H1 (cell line): ENCODE results near the gene HKDC1. TPM values are rescaled to one million over a fixed set of nuclear protein-coding genes. Genes with fewer than 3 reads are reported as not detected.

Experiments used
- CTCF ChIA-PET: fragments of 300-600 bp; sonication (Branson Sonifier 250); formaldehyde crosslinking; loops from one replicate; lab custom pipeline; 2021; ENCODE audit not compliant: partially characterized antibody; lab: Charles Lee
- POLR2A ChIA-PET: fragments of 300-600 bp; sonication (Branson Sonifier 250); formaldehyde crosslinking; loops from one replicate; lab custom pipeline; 2021; ENCODE audit warnings: inconsistent platforms; ENCODE audit not compliant: partially characterized antibody; lab: Charles Lee
- DNase-seq, 2 experiments: peaks; one replicate each; pipeline versions ENCODE4 v3.0.0 to v3.0.0-alpha.2; 2010 to 2022; ENCODE audit warnings: low spot score in 2 of 2, low read depth in 1 of 2, mixed read lengths in 1 of 2
- FAIRE-seq: peaks from 2 replicates; lab custom pipeline; 2011; peaks lifted over from hg19 to GRCh38; lab: Jason Lieb, UNC
- H2AFZ ChIP-seq: 2 replicates; pipeline ENCODE4 v1.8.1; 2012; ENCODE audit warnings: low read length, inconsistent platforms
- H2AK5ac ChIP-seq: 2 replicates; pipeline ENCODE4 v1.6.1; 2013; ENCODE audit warnings: low read depth, low read length
- H2BK120ac ChIP-seq: replicated peaks from 2 replicates; pipeline ENCODE3; 2013; ENCODE audit warnings: low read depth, low read length, inconsistent platforms
- H2BK12ac ChIP-seq: 2 replicates; pipeline ENCODE4 v1.6.1; 2013; ENCODE audit warnings: low read depth, low read length
- H2BK15ac ChIP-seq: 2 replicates; pipeline ENCODE4 v1.6.1; 2013; ENCODE audit warnings: low read length
- H2BK20ac ChIP-seq: 2 replicates; pipeline ENCODE4 v1.6.1; 2013; ENCODE audit warnings: low read length
- H2BK5ac ChIP-seq: 2 replicates; pipeline ENCODE4 v1.6.1; 2013; ENCODE audit warnings: low read depth, low read length
- H3K14ac ChIP-seq: 2 replicates; pipeline ENCODE4 v1.6.1; 2013; ENCODE audit warnings: inconsistent platforms; ENCODE audit not compliant: insufficient read length
- H3K18ac ChIP-seq: 2 replicates; pipeline ENCODE4 v1.6.1; 2013; ENCODE audit warnings: low read length; ENCODE audit errors: extremely low read depth
- H3K23ac ChIP-seq: 2 replicates; pipeline ENCODE4 v1.6.1; 2013; ENCODE audit warnings: inconsistent platforms; ENCODE audit not compliant: insufficient read length
- H3K23me2 ChIP-seq: 2 replicates; pipeline ENCODE4 v1.6.1; 2013; ENCODE audit warnings: low read depth, low read length
- H3K27ac ChIP-seq: 2 replicates; pipeline ENCODE4 v1.6.1; 2011; ENCODE audit warnings: low read depth, low read length, inconsistent platforms
- H3K27me3 ChIP-seq, 4 experiments: replicated peaks in 1 of 4; 1 replicate in 1 of 4; 2 replicates in 3 of 4; pipeline versions ENCODE4 v1.6.1 to v1.8.1; 2011 to 2013; ENCODE audit warnings: low read length in 3 of 4, mild to moderate bottlenecking in 3 of 4, inconsistent platforms in 2 of 4, mixed read lengths in 2 of 4, moderate library complexity in 1 of 4; ENCODE audit not compliant: control insufficient read depth in 3 of 4, insufficient read depth in 3 of 4; ENCODE audit errors: extremely low read depth in 1 of 4
- H3K36me3 ChIP-seq, 4 experiments: 2 replicates each; pipeline versions ENCODE4 v1.6.1 to v1.8.1; 2011 to 2013; ENCODE audit warnings: mild to moderate bottlenecking in 4 of 4, low read length in 3 of 4, moderate library complexity in 2 of 4, control low read depth in 1 of 4, inconsistent platforms in 1 of 4; ENCODE audit not compliant: insufficient read depth in 4 of 4, control insufficient read depth in 2 of 4
- H3K4ac ChIP-seq: replicated peaks from 2 replicates; pipeline ENCODE3; 2013; ENCODE audit warnings: low read length, low read depth, mixed read lengths, inconsistent platforms; ENCODE audit not compliant: insufficient read length
- H3K4me1 ChIP-seq, 4 experiments: replicated peaks in 1 of 4; 1 replicate in 1 of 4; 2 replicates in 3 of 4; pipeline versions ENCODE4 v1.6.1 to v1.8.1; 2011 to 2013; ENCODE audit warnings: low read length in 3 of 4, inconsistent platforms in 2 of 4, mixed read lengths in 1 of 4; ENCODE audit not compliant: insufficient read depth in 4 of 4, control insufficient read depth in 3 of 4
- H3K4me2 ChIP-seq, 2 experiments: 2 replicates each; pipeline versions ENCODE4 v1.6.1 to v1.8.1; 2011 to 2013; ENCODE audit warnings: low read depth in 2 of 2, low read length in 2 of 2, control low read depth in 1 of 2, inconsistent platforms in 1 of 2, mild to moderate bottlenecking in 1 of 2; ENCODE audit not compliant: insufficient read depth in 1 of 2
- H3K4me3 ChIP-seq, 4 experiments: fragments of 200-600, 300-600 bp in 1 of 4; sonication (generic), shearing (Covaris generic), sonication (Bioruptor Twin) in 1 of 4; 2 replicates each; pipeline versions ENCODE4 v1.5.1 to v1.8.1; 2011 to 2016; ENCODE audit warnings: low read length in 4 of 4, low read depth in 3 of 4, control low read depth in 2 of 4, inconsistent platforms in 2 of 4, mild to moderate bottlenecking in 2 of 4, mixed read lengths in 1 of 4, moderate library complexity in 1 of 4; ENCODE audit not compliant: insufficient read depth in 2 of 4; ENCODE audit errors: extremely low read depth in 1 of 4
- H3K56ac ChIP-seq: replicated peaks from 2 replicates; pipeline ENCODE3; 2013; ENCODE audit warnings: low read depth, mild to moderate bottlenecking, mixed read lengths, low read length, inconsistent platforms; ENCODE audit not compliant: insufficient read length
- H3K79me1 ChIP-seq: 2 replicates; pipeline ENCODE4 v1.6.1; 2013; ENCODE audit warnings: low read depth, low read length, control low read depth
- H3K79me2 ChIP-seq, 2 experiments: 2 replicates each; pipeline versions ENCODE4 v1.6.1 to v1.8.1; 2012 to 2013; ENCODE audit warnings: low read length in 2 of 2, mild to moderate bottlenecking in 2 of 2, inconsistent platforms in 1 of 2; ENCODE audit not compliant: insufficient read depth in 2 of 2, control insufficient read depth in 1 of 2
- H3K9ac ChIP-seq, 4 experiments: replicated peaks in 1 of 4; 1 replicate in 1 of 4; 2 replicates in 3 of 4; pipeline versions ENCODE4 v1.6.1 to v1.8.1; 2011 to 2013; ENCODE audit warnings: low read depth in 3 of 4, low read length in 3 of 4, control low read depth in 2 of 4, mild to moderate bottlenecking in 2 of 4, moderate library complexity in 2 of 4, inconsistent platforms in 1 of 4; ENCODE audit errors: extremely low read depth in 1 of 4
- H3K9me3 ChIP-seq, 2 experiments: 2 replicates each; pipeline versions ENCODE4 v1.6.1 to v1.8.1; 2012 to 2013; ENCODE audit warnings: mild to moderate bottlenecking in 2 of 2, moderate library complexity in 2 of 2, control low read depth in 1 of 2, inconsistent platforms in 1 of 2, low read depth in 1 of 2, low read length in 1 of 2, mixed read lengths in 1 of 2; ENCODE audit not compliant: insufficient read depth in 2 of 2
- H4K20me1 ChIP-seq, 2 experiments: replicated peaks in 1 of 2; 2 replicates each; pipeline versions ENCODE3 to v1.8.1; 2011 to 2013; ENCODE audit warnings: inconsistent platforms in 2 of 2, low read length in 2 of 2, mild to moderate bottlenecking in 1 of 2; ENCODE audit not compliant: insufficient read depth in 2 of 2, control insufficient read depth in 1 of 2
- H4K5ac ChIP-seq: 2 replicates; pipeline ENCODE4 v1.6.1; 2013; ENCODE audit warnings: low read length, low read depth, mixed read lengths, inconsistent platforms; ENCODE audit not compliant: insufficient read length
- H4K8ac ChIP-seq: 2 replicates; pipeline ENCODE4 v1.8.0; 2013; ENCODE audit warnings: mild to moderate bottlenecking, moderate library complexity, low read length, inconsistent platforms; ENCODE audit not compliant: insufficient read depth; ENCODE audit errors: extremely low read depth
- H4K91ac ChIP-seq: replicated peaks from 2 replicates; pipeline ENCODE3; 2013; ENCODE audit warnings: low read length, mixed read lengths, inconsistent platforms; ENCODE audit not compliant: insufficient read length
- BCL11A ChIP-seq, 2 experiments: IDR thresholded peaks; one replicate each; pipeline ENCODE4 v1.6.1; 2011; ENCODE audit warnings: low read depth in 2 of 2, low read length in 2 of 2, mild to moderate bottlenecking in 2 of 2
- CREB1 ChIP-seq: IDR thresholded peaks from 2 replicates; pipeline ENCODE4 v1.6.1; 2012; ENCODE audit warnings: inconsistent platforms
- FOSL1 ChIP-seq: IDR thresholded peaks from 2 replicates; pipeline ENCODE4 v1.6.1; 2011; ENCODE audit warnings: mild to moderate bottlenecking, low read depth, low read length, moderate library complexity; ENCODE audit not compliant: insufficient read depth
- MAFK ChIP-seq: IDR thresholded peaks from 2 replicates; pipeline ENCODE4 v1.6.1; 2012; ENCODE audit warnings: low read depth, mild to moderate bottlenecking, improper control_type of control experiment, low read length
- NANOG ChIP-seq: IDR thresholded peaks from 2 replicates; pipeline ENCODE4 v1.6.1; 2011; ENCODE audit warnings: low read length, low read depth, mild to moderate bottlenecking, inconsistent platforms; ENCODE audit not compliant: insufficient read depth, poor library complexity, severe bottlenecking
- RFX5 ChIP-seq: IDR thresholded peaks from 2 replicates; pipeline ENCODE4 v1.6.1; 2011; ENCODE audit warnings: low read depth, low read length, improper control_type of control experiment, borderline replicate concordance
- SIX5 ChIP-seq: IDR thresholded peaks from 2 replicates; pipeline ENCODE4 v1.6.1; 2011; ENCODE audit warnings: mild to moderate bottlenecking, low read depth, low read length
- TBP ChIP-seq: IDR thresholded peaks from 2 replicates; pipeline ENCODE4 v1.6.1; 2011; ENCODE audit warnings: low read depth, low read length, improper control_type of control experiment
- WGBS, 2 experiments: shearing (Covaris generic) in 1 of 2; methylation state at CpG; one replicate each; pipeline versions ENCODE4 v1.1.6 to v1.1.7; 2013 to 2015; ENCODE audit warnings: low lambda C conversion rate in 2 of 2, mixed read lengths in 2 of 2, inconsistent platforms in 1 of 2, low coverage in 1 of 2, missing lambda C conversion rate in 1 of 2; ENCODE audit not compliant: insufficient replicate concordance in 2 of 2, insufficient coverage in 1 of 2, insufficient read length in 1 of 2; ENCODE audit errors: extremely low coverage in 1 of 2, missing lambda C conversion rate in 1 of 2; 5-methylcytosine and 5-hydroxymethylcytosine counted together
- polyA plus RNA-seq, 7 experiments: library from polyadenylated mRNA; depleted of rRNA in 3 of 7; stranded (reverse) in 5 of 7; unstranded in 2 of 7; fragments of >200 nt in 5 of 7; fragments of 200-250 nt in 2 of 7; gene quantifications; 1 replicate in 5 of 7; 2 replicates in 1 of 7; 4 replicates in 1 of 7; pipeline versions ENCODE4 v1.2.1 to v1.2.3, GENCODE V29; 2011 to 2013; ENCODE audit warnings: missing spikeins in 2 of 7, mixed read lengths in 2 of 7
- total RNA-seq: library from RNA; stranded (reverse); fragmentation: NEBNext Ultra II Directional; extraction: Animal tissue kit (Norgen Biotek cat#: 25700); gene quantifications from 2 replicates; pipeline ENCODE4 v1.2.1, GENCODE V29; 2021

HKDC1 gene
- total and polyA plus RNA-seq, 2 of the 8 experiments (the other 6 are each of a cell fraction or from before 2014, with no cell fraction given), result 0.12 to 0.78 TPM

- Histone ChIP-seq H3K4ac (no peak overlapping the region), H3K9ac (no peak overlapping the region), H3K14ac (no peak overlapping the region), H3K4me2 (no peak overlapping the region), H3K23ac (no peak overlapping the region), H3K23me2 (no peaks in the 10 kb centered on the region), H4K5ac (no peak overlapping the region), H2BK120ac (no peak overlapping the region), H3K27me3 (no peaks in the 10 kb centered on the region), H3K79me2 (no peaks in the 10 kb centered on the region), H2AK5ac (no peak overlapping the region), H3K56ac (no peak overlapping the region), H3K18ac (no peak overlapping the region), H4K20me1 (peaks cover 0 to 1% of the 10 kb centered on the region in 2 experiments), H3K36me3 (peaks cover 3 to 24% (median 19%) of the 10 kb centered on the region in 4 experiments; a peak in 7 of 8 replicates), H3K4me3 (no peak overlapping the region), H3K9me3 (no peaks in the 10 kb centered on the region), H3K27ac (no peak overlapping the region), H2BK20ac (no peak overlapping the region), H4K91ac (no peak overlapping the region), H2AFZ (no peak overlapping the region), H2BK15ac (no peak overlapping the region), H3K79me1 (no peaks in the 10 kb centered on the region), H2BK12ac (no peak overlapping the region), H2BK5ac (no peak overlapping the region), H4K8ac (no peak overlapping the region), H3K4me1 (no peaks in the 10 kb centered on the region)
- CTCF ChIA-PET, result interaction anchor here (0.8 to 1.8 kb wide), 3 partner anchors 10 to 183 kb away, joined by 3 to 4 read pairs (median 4); partner anchors contain the start of gene HKDC1
- WGBS, 2 experiments, result 86% methylated on average over 3 of the region's 3 CpGs; no CpG with 5 or more reads in 1 of the 2 experiments
- POLR2A ChIA-PET, result interaction anchor here (1.1 to 1.2 kb wide), 2 partner anchors 17 to 253 kb away, joined by 3 read pairs; no protein-coding TSS in a partner anchor
- TF ChIP-seq FOSL1 (no peak), NANOG (no peak), RFX5 (no peak), BCL11A (IDR thresholded peaks at IDR 0.05; ENCODE audit: low read depth in 2 of 2, low read length in 2 of 2) (no peak), SIX5 (no peak), MAFK (no peak), CREB1 (no peak), TBP (no peak)
- DNase-seq (no peak), FAIRE-seq (no peak)
Measured at GRCh38 chr10:69209787-69210484, 10.2 kb upstream of the HKDC1 start.
